GM23248 (cell line): ENCODE measurements around the gene MDP1.

Experiments
- EZH2 ChIP-seq: fragments of 200-600 bp; sonication (generic); IDR thresholded peaks from 2 replicates; pipeline ENCODE4 v1.6.1; 2018; ENCODE audit warnings: antibody characterized with exemption, mild to moderate bottlenecking; ENCODE audit not compliant: insufficient read depth, poor library complexity, severe bottlenecking
- EZH2phosphoT487 ChIP-seq: fragments of 200-600 bp; sonication (generic); IDR thresholded peaks from 2 replicates; pipeline ENCODE4 v1.6.1; 2018; ENCODE audit warnings: antibody characterized with exemption, moderate library complexity, mild to moderate bottlenecking, low read depth; ENCODE audit not compliant: insufficient read depth

- no peak for TF ChIP-seq EZH2
- no peak for TF ChIP-seq EZH2phosphoT487
Observed at GRCh38 chr14:24255931-24256711, 40.3 kb upstream of the MDP1 start.
